Measurements from ENCODE around the gene GTF2F2. TPM values are rescaled to one million over a fixed set of nuclear protein-coding genes. Genes with fewer than 3 reads are reported as not detected.

GTF2F2 gene
- total RNA-seq, 1 experiment from 2014 or later, result 40.1 TPM

GRCh38 chr13:45231305-45231704 is 111.0 kb downstream of the GTF2F2 start:
- ChIA-PET RAD21 (ENCODE audit: low non-redundant PET in 1 of 2, low total read pairs in 2 of 2, uncharacterized antibody in 2 of 2, unreplicated experiment in 2 of 2) (no interaction called here), CTCF (no interaction called here)
- TF ChIP-seq EGR1 (IDR thresholded peaks at IDR 0.05; ENCODE audit: low read depth) (no peak), CTCF (IDR thresholded peaks at IDR 0.05 in 2 of 3, conservative IDR thresholded peaks at IDR 0.05 in 1 of 3; ENCODE audit: borderline replicate concordance in 1 of 3, insufficient read depth in 1 of 3, low read depth in 2 of 3, low read length in 2 of 3) (no peak), SRF (IDR thresholded peaks at IDR 0.05; ENCODE audit: low read depth) (no peak), YY1 (IDR thresholded peaks at IDR 0.05; ENCODE audit: extremely low read depth, insufficient replicate concordance, low read depth, low read length) (no peak), ZNF274 (IDR thresholded peaks at IDR 0.05; ENCODE audit: low read depth, low read length) (no peak), ZFX (IDR thresholded peaks at IDR 0.05) (no peak), ELF1 (IDR thresholded peaks at IDR 0.05; ENCODE audit: borderline replicate concordance, low read depth) (no peak), ZBTB33 (IDR thresholded peaks at IDR 0.05; ENCODE audit: extremely low read depth, insufficient replicate concordance, low read length) (no peak), RAD21 (IDR thresholded peaks at IDR 0.05; ENCODE audit: low read depth) (no peak), ATF3 (IDR thresholded peaks at IDR 0.05) (no peak), MAX (IDR thresholded peaks at IDR 0.05) (no peak), POLR2AphosphoS5 (IDR thresholded peaks at IDR 0.05; ENCODE audit: low read depth, low read length) (no peak), CEBPB (IDR thresholded peaks at IDR 0.05; ENCODE audit: low read depth) (no peak), POLR2A (IDR thresholded peaks at IDR 0.05; ENCODE audit: borderline replicate concordance, extremely low read depth, insufficient read depth, insufficient read length) (no peak), EZH2phosphoT487 (IDR thresholded peaks at IDR 0.05; ENCODE audit: borderline replicate concordance) (no peak), JUND (IDR thresholded peaks at IDR 0.05) (no peak), EZH2 (IDR thresholded peaks at IDR 0.05) (no peak), FOSL1 (IDR thresholded peaks at IDR 0.05; ENCODE audit: low read depth) (no peak), CBX3 (IDR thresholded peaks at IDR 0.05; ENCODE audit: low read depth) (no peak)
- TF ChIP-seq, protein P1, sequence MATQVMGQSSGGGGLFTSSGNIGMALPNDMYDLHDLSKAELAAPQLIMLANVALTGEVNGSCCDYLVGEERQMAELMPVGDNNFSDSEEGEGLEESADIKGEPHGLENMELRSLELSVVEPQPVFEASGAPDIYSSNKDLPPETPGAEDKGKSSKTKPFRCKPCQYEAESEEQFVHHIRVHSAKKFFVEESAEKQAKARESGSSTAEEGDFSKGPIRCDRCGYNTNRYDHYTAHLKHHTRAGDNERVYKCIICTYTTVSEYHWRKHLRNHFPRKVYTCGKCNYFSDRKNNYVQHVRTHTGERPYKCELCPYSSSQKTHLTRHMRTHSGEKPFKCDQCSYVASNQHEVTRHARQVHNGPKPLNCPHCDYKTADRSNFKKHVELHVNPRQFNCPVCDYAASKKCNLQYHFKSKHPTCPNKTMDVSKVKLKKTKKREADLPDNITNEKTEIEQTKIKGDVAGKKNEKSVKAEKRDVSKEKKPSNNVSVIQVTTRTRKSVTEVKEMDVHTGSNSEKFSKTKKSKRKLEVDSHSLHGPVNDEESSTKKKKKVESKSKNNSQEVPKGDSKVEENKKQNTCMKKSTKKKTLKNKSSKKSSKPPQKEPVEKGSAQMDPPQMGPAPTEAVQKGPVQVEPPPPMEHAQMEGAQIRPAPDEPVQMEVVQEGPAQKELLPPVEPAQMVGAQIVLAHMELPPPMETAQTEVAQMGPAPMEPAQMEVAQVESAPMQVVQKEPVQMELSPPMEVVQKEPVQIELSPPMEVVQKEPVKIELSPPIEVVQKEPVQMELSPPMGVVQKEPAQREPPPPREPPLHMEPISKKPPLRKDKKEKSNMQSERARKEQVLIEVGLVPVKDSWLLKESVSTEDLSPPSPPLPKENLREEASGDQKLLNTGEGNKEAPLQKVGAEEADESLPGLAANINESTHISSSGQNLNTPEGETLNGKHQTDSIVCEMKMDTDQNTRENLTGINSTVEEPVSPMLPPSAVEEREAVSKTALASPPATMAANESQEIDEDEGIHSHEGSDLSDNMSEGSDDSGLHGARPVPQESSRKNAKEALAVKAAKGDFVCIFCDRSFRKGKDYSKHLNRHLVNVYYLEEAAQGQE (IDR thresholded peaks at IDR 0.05; ENCODE audit: low read depth), result no peak

More at GRCh38 chr13:45231305-45231704, 111.0 kb downstream of the GTF2F2 start:
- Histone ChIP-seq H3K4me1 (ENCODE audit: control insufficient read depth in 1 of 2, insufficient read depth in 2 of 2, low read length in 2 of 2) (peaks cover 15 to 43% of the 10 kb centered on the region in 2 experiments), H3K9me3 (ENCODE audit: control insufficient read depth in 1 of 2, insufficient read depth in 1 of 2, low read depth in 1 of 2, low read length in 2 of 2) (no peaks in the 10 kb centered on the region), H3K36me3 (ENCODE audit: control insufficient read depth in 1 of 2, insufficient read depth in 2 of 2, low read length in 2 of 2) (no peaks in the 10 kb centered on the region), H3K27ac (ENCODE audit: low read depth, low read length) (no peak overlapping the region), H3K9me2 (ENCODE audit: insufficient read depth) (no peaks in the 10 kb centered on the region), H3K79me2 (ENCODE audit: insufficient read depth, low read length) (peaks cover 41% of the 10 kb centered on the region), H3K4me3 (replicated peaks in 1 of 2; ENCODE audit: low read depth in 1 of 2, low read length in 2 of 2) (no peak overlapping the region), H3K27me3 (ENCODE audit: insufficient read depth, low read length) (no peaks in the 10 kb centered on the region), H3K4me2 (ENCODE audit: low read length) (no peak overlapping the region), H3K9ac (ENCODE audit: low read length) (no peak overlapping the region), H2AFZ (ENCODE audit: low read depth, low read length, poor library complexity, severe bottlenecking) (no peak overlapping the region), H4K20me1 (ENCODE audit: insufficient read depth) (no peaks in the 10 kb centered on the region)
- ATAC-seq, result no peak
- intact Hi-C loops (cut with micrococcal nuclease), result no loop called here
- no peak for DNase-seq (ENCODE audit: low read depth, low spot score)
- BruUV-seq (replicated peaks), result no TSS peak
- POLR2A ChIA-PET, result interaction anchor here (1.0 kb wide), 1 partner anchor 12 kb away, joined by 4 read pairs; no protein-coding TSS in a partner anchor

Data from HCT116 (cell line).